ENCODE results near the gene MYO7B. TPM values are rescaled to one million over a fixed set of nuclear protein-coding genes. Genes with fewer than 3 reads are reported as not detected.

The MYO7B gene
- total RNA-seq, 4 donors from 2014 or later, result 0.30 to 0.78 TPM; not detected in 2

DNA sequence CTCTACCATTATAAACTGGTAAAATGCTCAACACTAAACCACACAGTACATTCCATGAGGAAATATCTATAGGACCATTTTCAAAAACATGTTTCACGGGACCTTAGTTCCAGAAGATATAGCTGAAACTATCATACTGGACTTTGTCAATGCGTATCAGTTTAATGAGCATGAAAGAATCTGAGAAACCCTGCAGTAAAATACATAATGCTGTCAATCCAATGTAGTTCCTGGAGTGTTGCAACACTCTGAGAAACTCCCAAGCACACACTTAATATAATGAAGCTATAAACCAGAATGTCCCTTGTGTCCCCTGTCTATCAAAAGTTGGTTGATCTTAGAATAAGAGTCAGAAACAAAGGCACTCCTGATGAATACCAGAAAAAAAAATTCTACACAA lies 25.4 kb upstream of the MYO7B start:
- no peak for TF ChIP-seq POLR2A (IDR thresholded peaks at IDR 0.05)
- TF ChIP-seq EP300 (IDR thresholded peaks at IDR 0.05), result no peak
- TF ChIP-seq, protein P1, sequence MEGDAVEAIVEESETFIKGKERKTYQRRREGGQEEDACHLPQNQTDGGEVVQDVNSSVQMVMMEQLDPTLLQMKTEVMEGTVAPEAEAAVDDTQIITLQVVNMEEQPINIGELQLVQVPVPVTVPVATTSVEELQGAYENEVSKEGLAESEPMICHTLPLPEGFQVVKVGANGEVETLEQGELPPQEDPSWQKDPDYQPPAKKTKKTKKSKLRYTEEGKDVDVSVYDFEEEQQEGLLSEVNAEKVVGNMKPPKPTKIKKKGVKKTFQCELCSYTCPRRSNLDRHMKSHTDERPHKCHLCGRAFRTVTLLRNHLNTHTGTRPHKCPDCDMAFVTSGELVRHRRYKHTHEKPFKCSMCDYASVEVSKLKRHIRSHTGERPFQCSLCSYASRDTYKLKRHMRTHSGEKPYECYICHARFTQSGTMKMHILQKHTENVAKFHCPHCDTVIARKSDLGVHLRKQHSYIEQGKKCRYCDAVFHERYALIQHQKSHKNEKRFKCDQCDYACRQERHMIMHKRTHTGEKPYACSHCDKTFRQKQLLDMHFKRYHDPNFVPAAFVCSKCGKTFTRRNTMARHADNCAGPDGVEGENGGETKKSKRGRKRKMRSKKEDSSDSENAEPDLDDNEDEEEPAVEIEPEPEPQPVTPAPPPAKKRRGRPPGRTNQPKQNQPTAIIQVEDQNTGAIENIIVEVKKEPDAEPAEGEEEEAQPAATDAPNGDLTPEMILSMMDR (IDR thresholded peaks at IDR 0.05), result no peak
- peaks cover 2 to 12% (median 3%) of the 10 kb centered on the region in 3 donors for H3K36me3 ChIP-seq

DNA sequence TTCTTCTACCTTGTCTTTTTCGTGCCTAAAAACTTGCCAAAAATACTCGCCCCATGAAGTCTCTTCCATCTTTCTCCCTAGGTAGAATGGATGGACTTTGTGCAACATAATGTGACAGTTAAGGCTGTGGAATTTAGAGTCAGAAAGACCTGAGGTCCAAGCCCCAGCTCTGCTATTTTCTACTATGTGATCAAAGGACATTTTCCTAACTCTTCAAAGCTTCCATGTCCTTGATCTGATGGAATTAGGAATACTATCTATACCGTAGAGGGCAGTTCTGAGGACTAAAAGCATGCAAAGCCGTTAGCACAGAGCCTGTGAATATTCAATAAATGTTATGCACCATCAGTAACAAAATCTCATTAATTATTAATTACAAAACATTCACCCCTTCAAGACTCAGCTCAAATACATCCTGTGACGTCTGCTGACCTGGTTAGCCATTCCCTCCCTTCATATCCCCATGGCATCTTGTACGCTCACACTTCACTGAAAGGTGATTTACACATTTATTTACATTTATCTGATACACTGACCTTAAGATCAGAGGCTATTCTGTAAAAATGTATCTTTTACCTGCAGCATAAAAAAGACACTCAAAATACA lies 24.3 kb upstream of the MYO7B start:
- Histone ChIP-seq H3K27ac (no peak overlapping the region), H3K4me1 (peaks cover 0 to 43% (median 22%) of the 10 kb centered on the region in 4 donors), H3K27me3 (no peaks in the 10 kb centered on the region), H3K36me3 (peaks cover 0 to 8% (median 2%) of the 10 kb centered on the region in 3 donors), H3K4me3 (no peak overlapping the region), H3K9me3 (no peaks in the 10 kb centered on the region)
- no peak for TF ChIP-seq POLR2A (IDR thresholded peaks at IDR 0.05)
- TF ChIP-seq EP300 (IDR thresholded peaks at IDR 0.05), result no peak
- TF ChIP-seq, protein P1 (IDR thresholded peaks at IDR 0.05), result no peak
- WGBS, 2 donors, result 90% methylated on average over 6 of the region's 6 CpGs
- DNase-seq (ENCODE audit: low spot score in 2 of 2), result no peak

More for the DNA sequence above, 25.4 kb upstream of the MYO7B start:
- WGBS, 2 donors, result 82 to 89% methylated on average over 2 of the region's 2 CpGs
- Histone ChIP-seq H3K27ac (no peak overlapping the region), H3K4me3 (no peak overlapping the region), H3K4me1 (peaks cover 0 to 32% (median 16%) of the 10 kb centered on the region in 4 donors), H3K9me3 (no peaks in the 10 kb centered on the region), H3K27me3 (no peaks in the 10 kb centered on the region)
- no peak for DNase-seq (ENCODE audit: low spot score in 2 of 2)

DNA sequence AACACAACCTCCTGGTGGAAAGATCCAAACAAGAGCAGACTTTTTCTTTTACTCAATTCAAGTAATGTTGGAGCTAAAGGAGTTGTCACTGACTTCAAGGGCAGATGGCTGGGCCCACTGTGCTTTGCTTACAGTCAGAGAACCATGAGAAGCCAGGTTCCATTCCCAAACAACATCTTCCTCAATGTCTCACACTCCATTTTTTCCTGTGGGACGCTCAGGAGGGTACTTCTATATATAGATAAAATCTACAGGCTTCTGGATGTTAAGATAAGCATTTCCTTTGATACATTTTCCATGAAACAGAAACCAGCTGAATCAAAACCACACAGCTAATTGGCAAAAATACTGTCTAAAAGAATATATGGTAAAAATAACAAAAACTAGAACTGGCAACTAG lies 23.6 kb upstream of the MYO7B start:
- H3K27me3 ChIP-seq, result no peaks in the 10 kb centered on the region
- TF ChIP-seq, protein P1 (IDR thresholded peaks at IDR 0.05), result no peak
- TF ChIP-seq EP300 (IDR thresholded peaks at IDR 0.05) (no peak), POLR2A (IDR thresholded peaks at IDR 0.05) (no peak)
- 72 to 84% methylated on average over 1 of the region's 1 CpG for WGBS, 2 donors
- peaks cover 0 to 8% (median 2%) of the 10 kb centered on the region in 3 donors for H3K36me3 ChIP-seq
- H3K9me3 ChIP-seq, result no peaks in the 10 kb centered on the region
- no peak for DNase-seq (ENCODE audit: low spot score in 2 of 2)
- no peak overlapping the region for H3K27ac ChIP-seq
- no peak overlapping the region for H3K4me3 ChIP-seq
- H3K4me1 ChIP-seq, result peaks cover 0 to 47% (median 24%) of the 10 kb centered on the region in 4 donors

DNA sequence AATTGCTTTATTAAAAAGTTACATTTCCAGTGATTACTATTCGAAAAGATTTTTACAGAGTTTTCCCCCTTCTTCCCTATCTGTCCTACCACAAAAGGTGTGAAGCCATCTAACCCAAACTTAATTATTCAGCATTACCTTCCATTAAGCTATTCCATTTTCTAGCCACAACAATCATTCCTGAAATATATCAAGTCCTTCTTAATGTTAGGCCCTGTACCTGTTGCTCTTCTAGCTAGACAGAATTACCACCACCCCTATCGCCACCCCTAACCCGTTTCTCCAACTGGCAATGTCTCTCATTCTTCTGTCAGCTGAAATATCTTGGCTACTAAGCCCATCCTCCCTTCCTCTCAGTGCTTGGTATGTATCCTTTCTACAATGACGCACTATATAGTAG lies 23.1 kb upstream of the MYO7B start:
- no peak for TF ChIP-seq POLR2A (IDR thresholded peaks at IDR 0.05)
- TF ChIP-seq EP300 (IDR thresholded peaks at IDR 0.05), result no peak
- TF ChIP-seq, protein P1 (IDR thresholded peaks at IDR 0.05), result no peak
- DNase-seq (ENCODE audit: low spot score in 2 of 2), result no peak
- Histone ChIP-seq H3K27me3 (no peaks in the 10 kb centered on the region), H3K4me1 (peaks cover 0 to 43% (median 24%) of the 10 kb centered on the region in 4 donors), H3K9me3 (no peaks in the 10 kb centered on the region), H3K36me3 (peaks cover 0 to 10% (median 2%) of the 10 kb centered on the region in 3 donors), H3K4me3 (no peak overlapping the region), H3K27ac (no peak overlapping the region)
- 92 to 96% methylated on average over 4 of the region's 4 CpGs for WGBS, 2 donors

DNA sequence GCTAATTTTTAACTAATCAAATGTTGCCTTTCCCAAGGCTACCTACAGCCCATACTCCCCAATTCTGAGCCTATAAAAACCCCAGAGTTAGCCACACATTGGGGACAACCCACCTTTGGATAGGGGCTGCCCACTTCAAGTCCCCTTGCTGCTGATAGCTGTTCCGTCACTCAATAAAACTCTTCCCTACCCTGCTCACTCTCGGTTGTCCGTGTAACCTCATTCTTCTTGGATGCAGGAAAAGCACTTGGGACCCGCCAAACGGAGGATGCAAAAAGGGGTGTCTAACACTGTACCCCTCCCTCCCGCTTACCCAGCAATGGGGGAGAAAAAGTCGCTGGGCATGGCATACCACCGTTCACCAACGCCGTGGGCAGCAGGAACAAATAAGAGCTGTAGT lies 21.4 kb upstream of the MYO7B start:
- H3K27ac ChIP-seq, result no peak overlapping the region
- no peaks in the 10 kb centered on the region for H3K9me3 ChIP-seq
- TF ChIP-seq, protein P1 (IDR thresholded peaks at IDR 0.05), result no peak
- TF ChIP-seq EP300 (IDR thresholded peaks at IDR 0.05) (no peak), POLR2A (IDR thresholded peaks at IDR 0.05) (no peak)
- 80 to 87% methylated on average over 10 of the region's 10 CpGs for WGBS, 2 donors
- H3K27me3 ChIP-seq, result no peaks in the 10 kb centered on the region
- H3K4me3 ChIP-seq, result no peak overlapping the region
- peaks cover 0 to 28% (median 12%) of the 10 kb centered on the region in 4 donors for H3K4me1 ChIP-seq
- DNase-seq (ENCODE audit: low spot score in 2 of 2), result no peak
- H3K36me3 ChIP-seq, result peaks cover 0 to 25% (median 2%) of the 10 kb centered on the region in 3 donors

Data from tibial nerve (tissue), 4 donors.